Large intestine (tissue), 3 donors: ENCODE measurements around the gene ST14. TPM values are rescaled to one million over a fixed set of nuclear protein-coding genes. Genes with fewer than 3 reads are reported as not detected.
A peak's percentile ranks its signal among the peaks of the same experiment; 100 is the strongest.

Source experiments
- DNase-seq, 2 donors: peaks; one replicate each; pipeline versions ENCODE4 v3.0.0 to v3.0.0-alpha.2; 2013
- H3K27ac ChIP-seq: one replicate; pipeline ENCODE4 v1.5.1; 2013; ENCODE audit warnings: low read length
- H3K27me3 ChIP-seq: 2 replicates; pipeline ENCODE4 v1.6.1; 2013; ENCODE audit warnings: low read length; ENCODE audit not compliant: control insufficient read depth, insufficient read depth
- H3K36me3 ChIP-seq: 2 replicates; pipeline ENCODE4 v1.6.1; 2013; ENCODE audit warnings: low read length; ENCODE audit not compliant: control insufficient read depth, insufficient read depth
- H3K4me1 ChIP-seq: one replicate; pipeline ENCODE4 v1.6.1; 2013; ENCODE audit warnings: low read length; ENCODE audit not compliant: control insufficient read depth, insufficient read depth
- H3K4me3 ChIP-seq: one replicate; pipeline ENCODE4 v1.5.1; 2013; ENCODE audit warnings: low read length
- H3K9me3 ChIP-seq: one replicate; pipeline ENCODE4 v1.6.1; 2013; ENCODE audit warnings: mild to moderate bottlenecking, low read depth, low read length, moderate library complexity; ENCODE audit not compliant: control insufficient read depth
- WGBS: methylation state at CpG from one replicate; pipeline ENCODE4 v1.1.5; 2013; ENCODE audit warnings: low lambda C conversion rate; ENCODE audit not compliant: insufficient coverage; 5-methylcytosine and 5-hydroxymethylcytosine counted together
- polyA plus RNA-seq: library from polyadenylated mRNA; unstranded; fragments of 120-200 nt; gene quantifications from one replicate; pipeline ENCODE4 v1.2.1, GENCODE V29; 2013

ST14 gene
- polyA plus RNA-seq, 1 donor: 164 TPM

GRCh38 chr11:130146796-130147195 is 12.8 kb upstream of the ST14 start:
- Histone ChIP-seq H3K36me3 (peaks cover 25% of the 10 kb centered on the region), H3K4me3 (no peak overlapping the region), H3K9me3 (no peaks in the 10 kb centered on the region), H3K4me1 (peaks cover 66% of the 10 kb centered on the region), H3K27me3 (no peaks in the 10 kb centered on the region), H3K27ac (peak overlapping the region; percentile 99)
- DNase-seq: peak; percentile 69 to 84
- WGBS: no CpG with 5 or more reads among the region's 5 CpGs

DNA sequence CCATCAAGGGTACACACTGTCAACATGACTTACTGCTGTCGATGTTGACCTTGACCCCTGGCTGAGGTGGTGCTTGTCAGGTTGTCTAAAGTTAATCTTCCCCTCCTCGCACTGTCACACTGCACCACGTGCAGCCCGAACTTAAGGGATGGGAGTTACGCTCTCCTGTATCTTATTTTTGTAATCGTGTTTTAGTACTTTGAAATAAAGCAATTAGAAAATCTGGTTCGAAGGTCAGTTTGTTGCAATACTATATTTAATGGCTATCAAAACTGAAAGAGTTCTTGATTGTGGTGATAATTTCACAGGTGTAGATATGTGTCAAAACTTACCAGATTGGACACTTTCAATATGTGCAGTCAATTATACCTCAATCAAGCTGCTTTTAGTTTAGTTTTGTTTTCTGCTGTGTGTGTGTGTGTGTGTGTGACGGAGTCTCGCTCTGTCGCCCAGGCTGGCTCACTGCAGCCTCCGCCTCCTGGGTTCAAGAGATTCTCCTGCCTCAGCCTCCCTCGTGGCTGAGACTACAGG is 10.7 kb upstream of the ST14 start:
- H3K4me3 ChIP-seq: no peak overlapping the region
- no peaks in the 10 kb centered on the region for H3K9me3 ChIP-seq
- H3K4me1 ChIP-seq: peaks cover 55% of the 10 kb centered on the region
- H3K36me3 ChIP-seq: peaks cover 5% of the 10 kb centered on the region
- H3K27ac ChIP-seq: peak overlapping the region; percentile 46
- 60% methylated on average over 2 of the region's 12 CpGs for WGBS
- peak in 1 of 2 donors; percentile 71 for DNase-seq
- H3K27me3 ChIP-seq: no peaks in the 10 kb centered on the region

DNA sequence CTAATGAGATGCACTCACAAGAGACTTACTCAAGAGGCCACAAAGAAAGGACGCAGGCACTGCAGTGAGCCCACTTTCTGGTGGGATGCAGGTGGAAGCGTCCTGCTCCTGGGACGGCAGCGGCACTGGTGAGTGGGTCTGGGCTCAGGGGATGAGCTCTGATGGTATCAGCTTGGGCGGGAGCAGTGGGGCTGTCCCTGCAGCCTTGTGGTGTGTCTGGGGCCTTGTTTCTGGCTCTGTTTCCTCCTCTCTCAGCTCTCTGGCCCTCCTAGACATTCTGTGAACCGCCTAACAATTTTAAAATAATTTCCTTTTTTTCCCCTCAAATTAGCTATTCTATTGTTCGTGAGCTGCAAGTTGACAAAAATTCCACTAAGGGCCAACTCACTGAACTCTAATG is 8.8 kb upstream of the ST14 start:
- Histone ChIP-seq H3K4me1 (peaks cover 36% of the 10 kb centered on the region), H3K4me3 (no peak overlapping the region), H3K27ac (no peak overlapping the region), H3K27me3 (no peaks in the 10 kb centered on the region), H3K36me3 (no peaks in the 10 kb centered on the region), H3K9me3 (no peaks in the 10 kb centered on the region)
- no peak for DNase-seq
- WGBS: no CpG with 5 or more reads among the region's 7 CpGs

GRCh38 chr11:130151196-130151595 is 8.4 kb upstream of the ST14 start:
- no peaks in the 10 kb centered on the region for H3K36me3 ChIP-seq
- no peak for DNase-seq
- no peaks in the 10 kb centered on the region for H3K27me3 ChIP-seq
- peaks cover 31% of the 10 kb centered on the region for H3K4me1 ChIP-seq
- no peaks in the 10 kb centered on the region for H3K9me3 ChIP-seq
- no peak overlapping the region for H3K27ac ChIP-seq
- no peak overlapping the region for H3K4me3 ChIP-seq
- WGBS: 100% methylated on average over 1 of the region's 1 CpG

DNA sequence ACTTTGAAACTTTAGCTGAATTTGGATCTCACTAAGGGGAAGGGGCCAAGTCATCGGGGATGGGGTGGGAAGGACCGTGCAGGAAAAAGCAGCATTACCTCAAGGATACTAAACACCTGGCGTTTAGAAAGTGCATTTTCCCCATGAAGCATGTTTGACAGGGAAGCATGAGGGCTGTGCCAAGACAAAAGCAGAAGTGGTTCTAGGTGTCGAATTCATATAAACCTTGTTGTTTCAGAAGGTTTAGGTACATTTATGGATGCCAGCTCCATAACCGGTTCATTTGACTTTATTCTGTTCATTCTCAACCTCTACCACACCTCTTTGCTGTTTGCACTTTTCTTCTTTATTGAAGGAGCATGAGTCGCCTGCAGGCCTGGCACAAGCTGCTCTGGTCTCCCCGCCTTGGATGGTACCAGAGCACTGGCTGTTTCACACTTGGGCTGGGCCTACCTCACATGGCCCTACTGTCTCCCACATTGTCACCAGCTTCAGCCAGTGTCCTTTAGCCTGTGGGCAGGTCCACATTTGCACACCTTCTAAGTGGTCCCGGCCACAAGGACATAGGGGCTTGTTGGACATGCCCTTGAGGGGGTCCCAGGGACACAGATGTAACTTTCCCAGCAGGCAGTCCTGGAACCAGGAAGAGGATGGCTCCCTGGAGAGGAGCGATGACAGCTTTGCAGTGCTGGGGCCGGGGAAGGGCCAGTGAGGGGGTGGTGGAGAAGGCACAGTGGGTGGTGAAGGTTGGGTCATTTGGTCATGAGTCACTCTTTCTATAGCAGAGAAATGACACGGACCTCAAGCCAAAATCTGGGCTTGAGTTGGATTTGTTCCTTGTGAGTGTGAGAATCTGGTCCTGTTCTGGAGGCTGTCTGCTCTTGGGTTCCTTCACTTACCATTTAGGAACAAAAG is 3.2 kb upstream of the ST14 start:
- no peak overlapping the region for H3K27ac ChIP-seq
- H3K36me3 ChIP-seq: no peaks in the 10 kb centered on the region
- no peaks in the 10 kb centered on the region for H3K9me3 ChIP-seq
- H3K27me3 ChIP-seq: peaks cover 14% of the 10 kb centered on the region
- DNase-seq: no peak
- 82% methylated on average over 3 of the region's 11 CpGs for whole genome bisulfite sequencing
- H3K4me3 ChIP-seq: no peak overlapping the region
- H3K4me1 ChIP-seq: peaks cover 6% of the 10 kb centered on the region

- H3K36me3 ChIP-seq: peaks cover under 1% of the 10 kb centered on the region
- H3K27ac ChIP-seq: no peak overlapping the region
- no peak for DNase-seq
- H3K4me1 ChIP-seq: peaks cover 10% of the 10 kb centered on the region
- H3K9me3 ChIP-seq: no peaks in the 10 kb centered on the region
- no peak overlapping the region for H3K4me3 ChIP-seq
- peaks cover 14% of the 10 kb centered on the region for H3K27me3 ChIP-seq
- WGBS: 80% methylated on average over 1 of the region's 8 CpGs
Measured at GRCh38 chr11:130157101-130157500, 2.5 kb upstream of the ST14 start.

- peaks cover 17% of the 10 kb centered on the region for H3K4me1 ChIP-seq
- no peaks in the 10 kb centered on the region for H3K9me3 ChIP-seq
- H3K27ac ChIP-seq: no peak overlapping the region
- WGBS: no CpG with 5 or more reads among the region's 3 CpGs
- H3K27me3 ChIP-seq: peaks cover 14% of the 10 kb centered on the region
- H3K4me3 ChIP-seq: no peak overlapping the region
- H3K36me3 ChIP-seq: peaks cover 4% of the 10 kb centered on the region
- no peak for DNase-seq
Measured at GRCh38 chr11:130157840-130158239, 1.7 kb upstream of the ST14 start.

DNA sequence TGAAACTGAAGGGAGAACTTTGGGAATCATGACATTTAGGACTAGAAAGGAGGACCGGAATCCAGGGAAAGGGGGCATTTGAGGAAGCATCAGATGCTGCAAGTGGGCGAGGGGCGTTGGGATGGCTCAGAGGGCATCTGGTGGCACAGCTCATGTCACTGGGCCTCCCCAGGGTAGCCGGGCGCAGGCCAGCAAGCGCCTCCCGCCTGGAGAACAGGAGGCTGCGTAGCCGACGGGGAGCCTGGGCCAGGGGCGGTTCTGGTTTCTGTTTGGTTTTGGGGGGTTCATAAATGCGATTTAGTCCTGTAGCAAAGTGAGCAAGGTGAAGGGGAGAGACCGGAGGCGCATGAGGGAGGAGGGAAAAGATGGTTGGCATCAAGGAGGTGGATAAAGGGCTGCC is 443 bp upstream of the ST14 start:
- H3K4me3 ChIP-seq: peak overlapping the region; percentile 30
- no peaks in the 10 kb centered on the region for H3K9me3 ChIP-seq
- WGBS: no CpG with 5 or more reads among the region's 14 CpGs
- peaks cover 30% of the 10 kb centered on the region for H3K4me1 ChIP-seq
- peaks cover 4% of the 10 kb centered on the region for H3K36me3 ChIP-seq
- peak overlapping the region; percentile 46 for H3K27ac ChIP-seq
- peaks cover 14% of the 10 kb centered on the region for H3K27me3 ChIP-seq
- DNase-seq: no peak

- H3K4me1 ChIP-seq: peaks cover 41% of the 10 kb centered on the region
- peaks cover 14% of the 10 kb centered on the region for H3K27me3 ChIP-seq
- peak in 1 of 2 donors; percentile 52 for DNase-seq
- H3K27ac ChIP-seq: peak overlapping the region; percentile 94
- WGBS: no CpG with 5 or more reads among the region's 19 CpGs
- H3K4me3 ChIP-seq: peak overlapping the region; percentile 81
- H3K36me3 ChIP-seq: peaks cover 7% of the 10 kb centered on the region
- H3K9me3 ChIP-seq: no peaks in the 10 kb centered on the region
Measured at GRCh38 chr11:130160498-130161155, 1.0 kb downstream of the ST14 start.

- DNase-seq: peak in 1 of 2 donors; percentile 35
- H3K9me3 ChIP-seq: no peaks in the 10 kb centered on the region
- H3K27me3 ChIP-seq: peaks cover 14% of the 10 kb centered on the region
- peak overlapping the region; percentile 81 for H3K4me3 ChIP-seq
- 40% methylated on average over 3 of the region's 11 CpGs for WGBS
- peak overlapping the region; percentile 94 for H3K27ac ChIP-seq
- peaks cover 51% of the 10 kb centered on the region for H3K4me1 ChIP-seq
- peaks cover 7% of the 10 kb centered on the region for H3K36me3 ChIP-seq
Measured at GRCh38 chr11:130161441-130162145, 2.0 kb downstream of the ST14 start.
